ENCODE measurements around the gene RNF126.
"Not testable (repeated sequence)": the region's sequence is repeated elsewhere in the genome, so short reads cannot be mapped to it uniquely, and the experiment has no call there.

The RNF126 gene

DNA sequence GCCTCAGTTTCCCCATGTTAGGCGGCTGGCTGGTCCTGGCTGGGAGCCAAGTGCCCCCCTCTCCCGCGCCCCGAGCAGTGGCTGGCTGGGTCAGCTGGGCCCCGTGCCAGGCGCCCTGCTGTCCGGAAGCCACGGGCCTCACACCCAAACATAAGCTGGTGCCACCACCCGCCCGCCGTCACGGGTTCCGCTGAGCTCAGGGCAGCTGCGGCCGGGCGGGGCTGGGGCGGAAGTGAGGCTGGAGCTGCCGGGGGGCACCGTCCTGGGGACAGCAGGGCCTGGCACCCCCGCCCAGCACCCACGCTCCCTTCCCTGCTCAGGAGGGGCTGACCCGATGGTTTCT is 54.0 kb downstream of the RNF126 start:
- no peak for DNase-seq

DNA sequence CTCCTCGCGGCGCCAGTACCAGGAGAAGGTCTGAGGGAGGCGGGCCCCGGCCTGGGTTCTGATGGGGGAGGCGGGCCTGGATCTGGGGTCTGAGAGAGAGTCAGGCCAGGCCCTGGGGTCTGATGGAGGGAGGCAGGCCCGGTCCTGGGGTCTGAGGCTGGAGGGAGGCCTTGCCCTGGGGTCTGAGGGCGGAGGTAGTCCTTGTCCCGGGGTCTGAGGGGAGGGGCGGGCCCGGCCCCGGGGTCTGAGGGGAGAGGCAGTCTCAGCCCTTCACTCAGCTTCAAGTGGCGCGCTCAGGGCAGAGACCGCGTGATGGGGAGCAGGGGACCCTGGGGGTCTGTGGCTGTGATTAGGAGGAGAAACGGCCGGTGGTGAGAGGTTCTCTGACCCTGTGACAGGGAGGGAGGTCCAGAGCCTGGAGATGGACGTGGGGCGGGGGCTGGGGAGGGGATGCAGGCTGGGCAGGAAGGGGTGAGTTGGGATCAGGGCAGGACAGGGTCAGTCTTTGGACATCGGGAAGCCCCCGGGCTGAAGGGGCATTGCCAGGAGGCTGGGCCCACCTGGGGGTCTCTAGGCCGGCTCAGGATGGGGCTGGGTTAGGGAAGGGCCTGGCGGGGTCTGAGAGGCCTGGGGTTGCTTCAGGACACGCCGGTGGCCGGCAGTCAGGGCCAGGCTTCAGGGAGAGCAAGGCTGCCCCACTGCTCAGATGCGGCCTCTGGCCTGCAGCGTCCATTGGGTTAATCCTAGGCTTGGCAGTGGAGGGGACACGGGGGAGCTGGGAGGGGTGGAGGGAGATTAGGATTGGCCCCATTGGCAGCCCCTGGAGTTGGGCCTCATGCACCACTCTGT is 54.6 kb downstream of the RNF126 start:
- no peak for DNase-seq

DNA sequence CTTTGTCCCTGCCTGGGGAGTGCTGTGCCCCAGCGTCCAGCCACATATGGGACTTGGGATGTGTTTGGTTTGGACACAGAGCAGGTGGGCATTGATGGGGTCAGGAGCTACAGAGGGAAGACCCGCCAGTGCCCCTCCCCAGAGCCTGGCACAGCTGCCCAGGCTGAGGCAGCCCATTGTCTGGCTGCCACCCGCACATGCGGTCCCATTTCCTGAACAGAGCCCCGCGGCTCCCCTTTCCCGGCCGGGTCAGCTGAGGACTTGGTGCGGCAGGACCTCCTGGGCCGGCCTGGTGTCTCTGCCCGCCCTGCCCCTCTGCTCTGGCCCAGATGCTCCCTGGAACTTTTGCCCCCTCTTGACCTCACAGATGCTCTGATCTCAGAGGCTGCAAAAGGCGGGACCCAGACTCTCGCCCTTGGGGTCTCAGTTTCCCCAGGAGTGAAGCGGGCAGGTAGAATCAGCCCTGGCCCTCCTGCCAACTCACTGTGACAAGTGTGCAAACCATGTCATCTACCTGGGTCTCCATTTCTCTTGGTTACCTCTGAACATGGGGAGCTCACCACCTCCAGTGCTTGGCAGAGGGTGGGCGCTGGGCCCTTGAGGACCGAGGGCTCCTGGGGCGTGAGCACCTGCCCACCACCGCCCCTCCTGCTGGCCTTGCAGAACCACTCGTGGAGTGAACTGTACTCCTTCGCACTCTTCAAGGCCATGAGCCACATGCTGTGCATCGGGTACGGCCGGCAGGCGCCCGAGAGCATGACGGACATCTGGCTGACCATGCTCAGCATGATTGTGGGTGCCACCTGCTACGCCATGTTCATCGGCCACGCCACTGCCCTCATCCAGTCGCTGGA is 55.5 kb downstream of the RNF126 start:
- no peak for DNase-seq

DNA sequence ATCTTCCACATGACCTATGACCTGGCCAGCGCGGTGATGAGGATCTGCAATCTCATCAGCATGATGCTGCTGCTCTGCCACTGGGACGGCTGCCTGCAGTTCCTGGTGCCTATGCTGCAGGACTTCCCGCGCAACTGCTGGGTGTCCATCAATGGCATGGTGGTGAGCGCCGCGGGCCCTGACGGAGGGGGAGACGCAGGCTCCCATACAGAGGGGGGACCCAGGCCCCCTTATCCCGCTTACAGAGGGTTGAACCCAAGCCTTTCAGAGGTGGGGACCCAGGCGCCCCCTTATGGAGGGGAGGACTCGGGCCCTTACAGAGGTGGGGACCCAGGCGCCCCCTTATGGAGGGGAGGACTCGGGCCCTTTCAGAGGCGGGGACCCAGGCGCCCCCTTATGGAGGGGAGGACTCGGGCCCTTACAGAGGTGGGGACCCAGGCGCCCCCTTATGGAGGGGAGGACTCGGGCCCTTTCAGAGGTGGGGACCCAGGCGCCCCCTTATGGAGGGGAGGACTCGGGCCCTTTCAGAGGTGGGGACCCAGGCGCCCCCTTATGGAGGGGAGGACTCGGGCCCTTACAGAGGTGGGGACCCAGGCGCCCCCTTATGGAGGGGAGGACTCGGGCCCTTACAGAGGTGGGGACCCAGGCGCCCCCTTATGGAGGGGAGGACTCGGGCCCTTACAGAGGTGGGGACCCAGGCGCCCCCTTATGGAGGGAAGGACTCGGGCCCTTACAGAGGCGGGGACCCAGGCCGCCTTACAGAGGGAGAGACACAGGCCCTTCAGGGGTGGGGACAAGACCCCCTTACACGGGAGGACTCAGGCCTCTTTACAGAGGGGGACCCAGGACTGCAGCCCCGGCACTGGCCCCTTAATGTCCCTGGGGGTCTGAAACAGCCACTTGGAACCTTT is 57.7 kb downstream of the RNF126 start:
- DNase-seq, result not testable (repeated sequence)

DNA sequence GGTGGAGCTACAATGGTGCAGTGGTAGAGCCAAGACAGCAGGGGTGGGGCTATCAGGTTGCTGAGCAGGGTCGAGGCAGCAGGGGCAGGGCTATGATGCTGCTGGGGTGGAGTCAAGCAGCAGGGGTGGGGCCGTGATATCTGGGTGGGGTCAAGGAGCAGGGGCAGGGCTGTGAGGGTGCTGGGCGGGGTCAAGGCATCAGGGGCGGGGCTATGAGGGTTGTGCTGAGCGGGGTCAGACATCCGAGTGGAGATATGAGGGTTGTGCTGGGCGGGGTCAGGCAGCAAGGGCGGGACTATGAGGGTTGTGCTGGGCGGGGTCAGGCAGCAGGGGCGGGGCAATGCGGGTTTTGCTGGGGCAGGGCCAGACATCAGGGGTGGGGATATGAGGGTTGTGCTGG is 58.7 kb downstream of the RNF126 start:
- DNase-seq, result no peak

DNA sequence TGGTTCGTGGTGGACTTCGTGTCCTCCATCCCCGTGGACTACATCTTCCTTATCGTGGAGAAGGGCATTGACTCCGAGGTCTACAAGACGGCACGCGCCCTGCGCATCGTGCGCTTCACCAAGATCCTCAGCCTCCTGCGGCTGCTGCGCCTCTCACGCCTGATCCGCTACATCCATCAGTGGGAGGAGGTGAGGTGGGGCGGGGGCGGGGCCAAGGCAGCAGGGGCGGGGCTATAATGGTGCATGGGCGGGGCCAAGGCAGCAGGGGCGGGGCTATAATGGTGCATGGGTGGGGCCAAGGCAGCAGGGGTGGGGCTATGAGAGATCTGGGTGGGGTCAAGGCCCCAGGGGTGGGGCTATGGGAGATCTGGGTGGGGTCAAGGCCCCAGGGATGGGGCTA is 59.2 kb downstream of the RNF126 start:
- not testable (repeated sequence) for DNase-seq

DNA sequence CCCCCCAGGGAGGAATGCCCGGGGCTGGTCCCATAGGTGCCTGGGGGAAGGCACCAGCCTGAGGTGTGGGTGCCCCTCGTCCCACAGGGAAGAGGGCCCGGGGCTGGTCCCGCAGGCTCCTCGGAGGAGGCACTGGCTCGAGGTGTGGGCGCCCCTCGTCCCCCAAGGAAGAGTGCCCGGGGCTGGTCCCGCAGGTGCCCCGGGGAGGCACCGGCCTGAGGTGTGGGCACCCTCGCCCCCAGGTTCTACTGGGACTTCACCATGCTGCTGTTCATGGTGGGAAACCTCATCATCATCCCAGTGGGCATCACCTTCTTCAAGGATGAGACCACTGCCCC is 59.7 kb downstream of the RNF126 start:
- DNase-seq, result not testable (repeated sequence)

DNA sequence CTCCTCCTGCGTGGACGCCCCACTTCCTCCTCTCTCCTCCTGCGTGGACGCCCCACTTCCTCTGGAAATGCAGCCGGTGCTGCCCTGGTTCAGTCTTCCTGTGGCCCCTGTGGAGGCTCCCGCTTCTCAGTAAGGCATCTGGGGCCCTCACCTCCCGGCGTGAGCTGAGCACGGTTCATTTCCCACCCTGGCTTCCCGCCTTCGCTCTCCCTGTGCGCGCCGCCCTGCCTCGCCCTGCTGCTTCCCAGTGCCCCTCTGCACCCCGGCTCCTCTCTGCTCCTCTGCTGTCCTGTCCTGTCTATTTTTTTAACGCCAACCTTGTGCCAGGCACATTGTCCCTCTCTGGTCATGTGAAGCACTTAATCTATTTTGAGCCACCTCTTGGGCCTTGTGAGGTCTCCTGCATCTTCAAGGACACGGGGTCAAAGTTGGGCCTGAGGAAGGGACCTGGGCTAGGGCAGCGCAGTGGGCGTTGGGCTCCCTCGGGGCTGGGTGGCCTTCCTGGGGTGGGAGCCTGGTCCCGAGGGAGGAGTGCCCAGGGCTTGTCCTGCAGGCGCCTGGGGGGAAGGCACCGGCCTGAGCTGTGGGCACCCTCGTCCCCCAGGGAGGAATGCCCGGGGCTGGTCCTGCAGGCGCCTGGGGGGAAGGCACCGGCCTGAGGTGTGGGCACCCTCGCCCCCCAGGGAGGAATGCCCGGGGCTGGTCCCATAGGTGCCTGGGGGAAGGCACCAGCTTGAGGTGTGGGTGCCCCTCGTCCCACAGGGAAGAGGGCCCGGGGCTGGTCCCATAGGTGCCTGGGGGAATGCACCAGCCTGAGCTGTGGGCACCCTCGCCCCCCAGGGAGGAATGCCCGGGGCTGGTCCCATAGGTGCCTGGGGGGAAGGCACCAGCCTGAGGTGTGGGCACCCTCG is 60.4 kb downstream of the RNF126 start:
- no peak for DNase-seq

DNA sequence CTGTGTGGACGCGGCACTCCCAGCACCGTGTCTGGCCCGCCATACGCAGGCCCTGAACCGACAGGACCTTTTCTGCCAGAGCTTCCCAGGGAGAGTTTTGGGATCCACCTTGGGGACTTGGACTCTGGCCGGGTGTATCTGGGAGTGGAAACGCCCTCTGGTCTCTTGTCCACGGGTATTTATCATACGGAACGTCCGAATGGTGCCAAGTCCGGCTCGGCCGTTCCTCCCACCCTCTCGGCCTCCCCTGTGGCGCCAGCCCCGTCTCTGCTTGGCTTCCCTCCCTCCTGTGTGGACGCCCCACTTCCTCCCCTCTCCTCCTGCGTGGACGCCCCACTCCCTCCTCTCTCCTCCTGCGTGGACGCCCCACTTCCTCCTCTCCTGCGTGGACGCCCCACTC is 61.2 kb downstream of the RNF126 start:
- DNase-seq, result no peak

DNA sequence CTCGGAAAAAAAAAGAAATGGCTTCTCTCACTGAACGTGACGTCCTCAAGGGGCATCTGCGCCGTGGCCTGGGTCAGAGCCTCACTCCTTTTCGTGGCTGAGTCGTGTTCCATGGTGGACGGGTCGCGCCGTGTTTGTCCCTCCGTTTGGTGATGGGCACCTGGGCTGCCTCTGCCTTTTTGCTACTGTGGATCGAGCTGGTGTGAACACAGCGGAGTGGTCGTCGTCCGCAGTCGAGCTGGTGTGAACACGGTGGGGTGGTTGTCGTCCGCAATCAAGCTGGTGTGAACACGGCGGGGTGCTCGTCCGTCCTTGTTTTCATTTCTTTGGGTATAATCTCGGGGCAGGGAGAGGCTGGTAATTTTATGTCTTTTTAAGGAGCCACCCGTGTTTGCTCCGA is 61.7 kb downstream of the RNF126 start:
- DNase-seq, result no peak
